NCI-H146 (cell line): ENCODE results near the gene RANBP10.

Experiments used
- DNase-seq: peaks from one replicate; lab custom pipeline; 2025; lab: John Stamatoyannopoulos, UW

RANBP10 gene

DNA sequence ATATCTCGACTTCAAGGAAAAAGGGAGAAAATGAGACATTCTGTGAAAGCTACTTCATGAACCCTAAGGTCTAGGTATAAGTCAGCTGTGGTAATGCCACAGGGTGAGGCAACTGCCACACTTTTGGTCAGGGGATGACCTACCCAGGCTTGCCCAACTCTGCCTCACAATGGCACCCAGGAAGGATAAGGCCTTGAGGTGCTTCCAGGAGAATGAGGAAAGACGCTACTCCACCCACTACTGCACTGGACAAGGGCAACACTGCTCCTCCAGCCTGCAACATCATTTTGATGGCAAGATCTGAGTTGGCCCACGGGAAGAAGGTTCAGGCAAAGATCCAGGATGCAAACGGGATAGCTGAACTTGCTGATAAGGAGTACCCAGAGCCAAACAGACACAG lies 65.2 kb downstream of the RANBP10 start:
- no peak for DNase-seq

DNA sequence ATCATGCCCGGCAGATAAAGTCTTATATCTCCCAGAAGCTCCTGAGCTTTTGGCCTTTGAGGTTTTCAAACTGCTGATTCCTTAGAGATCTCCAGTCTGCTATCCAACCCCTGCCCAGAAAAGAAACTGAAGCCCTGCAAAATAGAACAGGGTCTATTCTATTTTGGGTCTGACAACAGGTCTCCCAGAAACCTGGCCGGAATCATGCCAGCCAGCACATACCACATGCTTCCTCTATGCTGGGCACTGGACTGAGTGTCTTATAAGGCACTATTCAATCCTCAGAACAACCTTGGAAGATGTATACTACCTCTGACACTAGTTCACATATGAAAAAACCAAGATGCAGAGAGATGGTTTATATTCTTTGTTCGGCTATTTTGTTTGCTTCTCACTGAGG lies 66.0 kb downstream of the RANBP10 start:
- DNase-seq, result no peak

DNA sequence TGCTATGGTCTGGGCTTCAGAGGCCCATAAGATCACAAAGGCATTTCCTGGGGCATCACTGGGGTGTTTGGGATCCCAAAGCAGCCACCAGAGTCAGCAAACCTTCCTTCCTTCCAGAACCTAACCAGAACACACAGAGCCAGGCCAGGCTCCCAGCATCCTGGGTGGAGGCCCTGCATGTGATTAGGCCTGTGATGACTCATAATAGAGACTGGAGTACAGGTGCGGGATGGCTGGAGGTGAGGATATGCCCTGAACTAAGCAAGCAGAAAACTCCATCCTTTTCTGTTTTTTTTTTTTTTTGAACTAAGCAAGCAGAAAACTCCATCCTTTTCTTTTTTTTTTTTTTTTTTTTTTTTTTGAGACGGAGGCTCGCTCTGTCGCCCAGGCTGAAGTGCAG lies 69.5 kb downstream of the RANBP10 start:
- no peak for DNase-seq

DNA sequence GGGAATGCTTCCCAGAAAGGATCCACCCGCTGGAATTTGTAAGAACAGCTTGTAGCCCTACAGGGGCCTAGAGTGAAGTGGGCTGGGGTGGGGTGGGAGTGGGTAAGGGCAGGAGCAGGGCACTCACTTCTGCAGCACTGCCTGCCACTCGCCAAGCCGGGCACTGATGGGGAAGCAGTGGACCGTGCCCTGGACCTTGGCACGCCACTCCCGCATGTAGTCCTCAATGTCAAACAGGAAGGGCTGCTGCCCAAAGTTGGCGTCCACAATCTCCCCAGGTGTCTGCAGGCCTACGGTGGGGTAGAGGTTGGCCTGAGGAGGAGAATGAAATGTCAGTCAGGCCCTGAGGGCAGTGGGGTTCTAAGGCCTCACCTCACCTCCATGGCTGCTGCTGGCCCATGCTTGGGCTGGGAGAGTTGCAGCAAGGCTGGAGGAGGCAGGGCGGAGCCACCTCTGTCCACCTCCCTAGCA lies 71.6 kb downstream of the RANBP10 start:
- no peak for DNase-seq

DNA sequence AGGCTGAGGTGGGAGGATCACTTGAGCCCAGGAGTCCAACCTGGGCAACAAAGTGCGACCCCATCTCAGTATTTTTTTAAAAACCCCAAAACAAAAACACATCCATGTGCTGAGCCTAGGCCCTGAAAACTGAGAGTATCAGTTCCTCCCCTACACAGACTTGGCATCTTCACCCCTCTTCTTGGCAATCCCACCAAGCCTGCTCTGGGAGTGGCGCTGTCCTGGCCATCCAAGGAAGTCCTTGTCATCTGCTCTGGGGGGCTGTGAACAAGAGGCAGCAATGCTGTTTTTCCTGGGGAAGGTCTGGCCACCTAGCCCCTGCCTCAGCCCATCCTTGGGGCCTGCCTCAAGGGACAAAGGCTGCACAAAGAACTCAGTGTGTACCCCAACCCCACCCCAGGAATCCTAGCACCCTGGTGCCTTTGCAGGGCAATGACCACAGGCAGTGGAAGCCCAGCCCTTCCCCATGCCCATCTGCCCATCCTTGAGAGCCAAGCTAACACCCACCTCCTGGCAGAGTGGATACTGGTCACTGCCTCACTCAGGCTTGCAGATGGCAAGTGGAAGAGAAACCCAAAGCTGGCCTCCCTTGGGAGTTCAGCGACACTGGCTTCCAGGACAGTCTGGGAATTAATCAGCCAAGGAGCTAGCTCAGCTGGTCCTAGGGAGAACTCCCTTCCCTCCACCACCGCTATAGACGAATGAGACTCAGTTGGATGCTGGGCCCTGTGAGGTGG lies 72.5 kb downstream of the RANBP10 start:
- DNase-seq, result no peak

DNA sequence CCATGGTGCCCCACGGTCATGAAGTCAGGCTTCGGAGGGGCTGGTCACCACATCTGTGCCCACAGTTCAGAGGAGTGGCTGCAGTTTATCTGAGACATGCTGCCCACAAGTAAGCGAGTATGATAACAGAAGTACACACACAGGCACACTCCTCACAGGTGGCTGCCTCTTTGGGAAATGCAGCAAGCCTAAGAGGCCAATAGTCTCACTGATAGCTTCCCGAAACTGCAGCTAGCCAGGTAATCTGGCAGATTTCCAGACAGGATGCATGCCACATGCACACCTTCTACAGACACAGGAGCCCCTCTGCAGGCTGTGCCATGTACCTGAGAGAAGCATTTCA lies 74.6 kb downstream of the RANBP10 start:
- DNase-seq, result no peak

DNA sequence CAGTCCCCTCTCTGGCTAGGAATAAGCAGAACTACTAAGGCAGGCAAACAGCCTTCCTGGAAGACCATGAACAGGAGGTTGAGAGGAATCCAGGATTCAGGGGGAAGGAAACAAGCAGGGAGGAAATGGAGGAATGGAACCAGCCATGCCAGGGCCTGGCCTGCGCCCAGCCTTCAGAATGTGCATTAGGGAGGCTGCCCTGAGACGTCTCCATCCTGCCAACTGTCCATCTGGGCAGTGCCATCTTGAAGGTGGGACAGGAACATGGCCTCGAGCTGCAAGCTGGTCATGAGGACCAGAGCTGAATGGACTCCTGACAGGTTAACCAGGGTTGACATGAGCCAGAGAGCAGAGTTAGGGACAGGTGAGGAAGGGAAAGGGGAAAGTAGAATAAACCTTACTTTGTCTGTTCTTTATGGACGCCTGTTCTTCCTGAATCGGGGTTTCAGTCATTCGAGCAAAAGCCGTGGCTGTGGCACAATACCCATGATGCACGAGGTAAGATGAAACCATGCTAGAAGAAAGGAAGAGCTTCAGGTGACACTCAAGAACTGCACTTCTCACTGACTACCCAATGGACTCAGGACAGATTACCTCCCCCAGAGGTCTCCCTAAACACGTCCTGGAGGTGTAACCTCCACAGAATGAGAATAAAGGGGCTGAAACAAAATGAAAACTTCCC lies 75.1 kb downstream of the RANBP10 start:
- DNase-seq, result no peak

DNA sequence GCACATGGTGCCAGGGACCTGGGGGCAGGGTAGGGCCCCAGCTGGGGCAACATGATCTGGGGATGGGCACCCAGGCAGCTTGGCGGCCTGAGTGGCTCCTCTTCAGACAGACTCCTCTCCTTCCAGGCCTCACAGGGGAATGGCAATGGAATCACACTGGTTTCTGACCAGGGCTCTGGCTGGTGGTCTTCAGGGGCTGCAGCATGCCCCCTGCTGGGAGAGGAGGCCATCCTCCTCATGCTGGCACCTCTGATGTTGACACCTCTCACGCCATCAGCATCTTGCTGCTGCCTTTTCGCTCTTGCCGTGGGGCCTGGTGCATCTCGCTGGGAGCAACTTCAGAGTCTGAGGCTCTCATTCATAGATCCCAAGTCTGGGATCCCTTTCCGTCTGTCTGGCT lies 76.0 kb downstream of the RANBP10 start:
- no peak for DNase-seq

DNA sequence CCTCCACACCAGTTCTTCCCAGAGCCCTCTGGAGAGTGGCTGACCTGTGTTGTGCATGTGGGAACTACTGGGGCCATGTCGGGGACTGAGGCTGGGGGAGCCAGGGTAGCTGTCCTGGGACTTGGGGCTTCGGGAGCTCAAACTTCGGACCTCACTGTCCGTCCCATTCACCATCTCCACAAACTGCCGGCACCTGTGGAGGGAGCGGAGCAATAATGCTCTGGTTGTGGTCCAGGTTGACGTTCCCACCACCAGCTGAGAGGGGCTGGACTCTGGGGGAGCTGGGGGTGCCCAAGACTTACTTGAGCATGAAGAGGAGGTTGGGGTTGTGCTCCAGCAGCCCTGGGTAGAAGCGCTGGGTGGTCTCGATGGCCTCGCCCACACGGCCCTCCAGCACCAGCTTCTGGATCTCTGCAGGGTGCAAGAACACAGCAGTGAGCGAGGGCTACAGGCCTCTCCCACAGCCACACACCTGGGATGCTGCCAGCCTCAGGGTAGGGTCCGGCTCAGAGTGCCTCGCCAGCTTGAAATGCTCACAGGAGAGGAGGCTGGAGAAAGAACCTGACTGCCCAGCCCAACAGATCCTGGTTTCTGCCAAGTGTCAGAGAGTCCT lies 76.6 kb downstream of the RANBP10 start:
- no peak for DNase-seq

DNA sequence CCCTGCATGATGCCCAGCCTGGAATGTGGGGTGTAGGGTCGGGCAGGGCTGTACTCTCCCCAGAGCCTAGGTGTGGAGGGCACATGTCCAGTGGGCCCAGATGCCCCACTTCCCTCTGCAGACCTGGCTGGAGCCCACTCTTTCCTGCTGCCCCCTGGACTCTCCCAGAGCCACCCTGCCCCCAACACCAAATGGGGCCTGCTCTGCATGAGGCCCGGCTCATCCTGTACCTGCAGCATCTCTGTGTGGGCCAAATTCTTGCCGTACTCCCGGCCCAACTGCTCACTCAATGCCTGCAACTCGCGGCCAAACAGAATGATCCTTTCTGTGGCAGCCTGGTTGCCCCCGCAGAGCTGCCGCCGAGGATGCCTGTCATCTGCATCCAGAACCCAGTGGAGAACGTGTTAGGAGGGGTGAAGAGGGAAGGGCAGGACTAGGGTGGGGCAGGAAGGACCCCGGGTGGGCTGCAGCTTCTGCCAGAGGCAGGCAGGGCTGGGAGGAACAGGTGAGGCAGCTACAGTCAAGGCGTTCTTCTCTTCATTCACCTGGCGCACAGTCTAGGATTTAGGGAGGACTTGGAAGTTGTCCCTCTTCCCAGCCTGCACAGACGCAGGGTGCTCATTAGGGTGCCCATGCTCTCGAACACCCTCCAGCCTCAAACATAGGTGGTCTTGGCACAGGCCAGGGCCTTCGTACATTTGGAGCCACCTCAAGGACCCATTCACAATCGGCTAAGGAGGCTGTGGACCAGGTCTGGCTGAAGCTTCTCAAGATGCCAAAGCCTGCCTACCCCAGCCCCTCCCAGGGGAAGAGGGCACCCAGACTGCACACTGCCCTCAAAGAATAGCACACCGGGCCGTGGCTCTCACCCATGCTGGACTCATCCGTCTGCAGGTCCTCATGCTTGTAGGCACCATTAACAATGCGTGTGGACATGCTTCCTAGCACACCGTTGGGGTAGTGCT lies 78.6 kb downstream of the RANBP10 start:
- no peak for DNase-seq

DNA sequence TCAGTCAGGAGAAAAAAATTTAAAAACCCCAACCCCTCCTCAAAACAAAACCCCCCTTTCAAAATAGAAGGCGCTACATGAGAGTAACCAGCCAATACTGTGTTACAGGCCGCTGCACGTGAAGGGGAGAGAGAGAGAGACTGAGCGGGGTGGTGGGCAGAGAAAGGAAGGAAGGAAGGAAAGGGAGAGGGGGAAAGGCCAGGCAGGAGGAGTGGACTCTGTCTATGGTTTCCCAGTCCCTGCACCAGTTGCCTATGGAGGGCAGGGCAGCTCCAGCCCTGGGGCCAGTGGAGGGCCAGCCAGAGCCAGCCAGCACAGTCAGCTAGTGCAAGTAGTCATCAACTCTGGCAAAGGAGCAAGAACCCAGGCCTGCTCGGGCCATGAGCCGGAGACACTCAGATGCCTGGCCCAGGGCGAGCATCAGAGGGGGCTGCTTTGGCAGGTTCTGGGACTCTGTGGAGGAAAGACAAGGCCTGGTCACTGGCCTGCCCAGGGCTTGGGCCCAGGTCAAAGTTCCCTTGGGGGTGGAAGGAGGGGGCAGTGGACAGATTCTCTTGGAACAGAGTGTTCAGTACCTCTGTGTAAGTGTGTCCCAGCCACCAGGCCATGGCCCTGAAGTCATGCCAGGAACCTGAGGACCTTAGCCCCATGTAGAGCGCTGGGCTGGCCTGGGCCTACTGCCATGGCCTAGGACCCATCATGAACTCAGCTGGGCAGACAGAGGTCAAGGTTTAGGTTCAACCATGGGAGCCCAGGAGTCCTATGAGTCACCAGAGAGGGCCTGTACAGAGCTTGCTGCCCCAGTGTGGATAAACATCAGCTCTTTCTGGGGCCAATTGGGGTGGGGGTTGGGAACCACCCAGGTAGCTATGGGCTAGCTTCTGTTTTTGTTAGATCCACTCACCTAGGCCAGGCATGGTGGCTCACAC lies 80.0 kb downstream of the RANBP10 start:
- DNase-seq, result no peak

DNA sequence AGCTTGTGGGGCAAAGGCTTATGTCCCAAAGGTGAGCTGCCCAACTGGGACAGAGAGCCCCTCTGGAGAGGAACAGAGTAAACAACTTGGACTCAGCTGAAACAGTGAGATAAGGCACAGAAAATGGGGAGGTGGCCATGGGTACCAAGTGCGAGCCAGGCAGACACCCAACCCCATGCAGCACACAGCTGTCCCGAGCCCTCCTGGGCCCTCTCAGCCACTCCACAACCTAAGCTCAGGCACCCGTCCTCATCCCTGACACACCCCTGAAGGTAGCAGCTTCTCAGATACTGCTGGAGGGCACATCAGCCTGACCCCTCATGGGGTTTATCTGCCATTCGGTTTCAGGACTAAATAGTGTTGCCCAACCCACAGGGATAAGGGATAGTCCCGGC lies 82.5 kb downstream of the RANBP10 start:
- no peak for DNase-seq

DNA sequence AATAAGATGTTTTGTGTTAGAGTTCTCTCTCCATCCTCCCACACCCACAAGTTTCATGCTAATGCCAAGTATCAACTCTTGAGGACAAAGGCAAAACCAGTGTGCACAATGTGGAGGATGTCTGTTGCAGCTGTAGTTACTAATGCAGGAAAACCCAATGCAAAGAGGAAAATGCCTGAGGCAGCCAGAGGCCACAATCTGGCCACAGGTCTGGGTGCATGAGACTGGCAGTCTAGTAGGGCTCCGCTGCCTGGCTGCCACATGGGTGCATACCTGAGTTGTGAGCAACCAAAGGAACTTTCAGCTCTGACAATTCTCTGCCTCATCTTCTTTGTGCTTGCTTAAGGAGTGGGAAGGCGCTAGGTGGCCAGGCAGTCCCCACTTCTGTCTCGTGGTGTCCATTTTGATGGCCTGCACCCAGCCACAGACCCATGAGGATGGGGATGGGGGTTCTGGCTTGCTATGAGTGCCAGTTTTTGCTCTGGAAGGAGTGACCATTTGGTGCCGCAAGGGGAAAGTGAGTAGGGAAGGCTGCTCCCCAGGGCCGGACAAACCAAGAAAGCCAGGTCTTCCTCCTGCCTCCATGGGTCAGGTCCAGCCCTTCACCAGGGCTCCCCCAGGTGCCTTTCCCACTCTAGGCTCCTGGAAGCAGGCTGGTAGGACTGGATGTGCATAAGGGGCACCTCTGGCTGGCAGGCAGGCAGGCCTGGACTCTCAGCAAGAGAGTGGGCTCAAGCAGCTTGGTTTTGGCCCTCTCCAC lies 83.0 kb downstream of the RANBP10 start:
- DNase-seq, result no peak

DNA sequence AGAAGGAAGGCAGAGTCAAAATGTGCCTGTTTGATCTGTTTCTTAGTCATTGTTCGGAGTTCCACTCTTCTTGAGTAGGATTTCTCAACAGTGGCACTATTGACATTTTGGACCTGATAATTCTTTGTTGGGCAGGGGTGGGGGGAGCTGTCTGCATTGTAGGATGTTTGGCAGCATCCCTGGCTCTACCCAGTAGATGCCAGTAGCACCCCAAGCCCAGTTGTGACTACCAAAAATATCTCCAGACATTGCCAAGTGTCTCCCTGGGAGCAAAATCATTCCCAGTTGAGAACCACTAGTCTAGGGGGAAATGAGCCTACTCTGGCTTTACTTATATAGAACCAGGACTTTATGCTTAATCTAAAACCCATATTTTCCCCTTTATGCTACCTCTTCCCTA lies 86.1 kb downstream of the RANBP10 start:
- no peak for DNase-seq

DNA sequence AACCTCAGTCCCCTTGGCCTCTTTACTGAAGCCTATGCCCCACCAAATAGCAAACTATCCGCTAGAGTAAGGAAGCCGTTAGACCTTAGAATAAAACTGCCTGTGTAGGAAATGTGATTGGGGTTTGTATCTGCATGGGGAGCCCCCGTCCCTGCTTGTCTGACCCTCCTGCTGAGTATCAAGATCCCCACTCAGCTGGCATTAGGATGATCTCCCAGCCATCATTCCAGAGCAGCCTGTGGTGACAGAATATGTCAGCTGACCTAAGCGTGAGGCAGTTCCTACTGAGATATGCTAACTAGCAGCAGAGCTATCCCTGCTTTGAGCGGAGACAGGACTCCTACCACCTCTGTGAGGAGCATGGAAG lies 86.6 kb downstream of the RANBP10 start:
- peak; percentile 26 for DNase-seq

DNA sequence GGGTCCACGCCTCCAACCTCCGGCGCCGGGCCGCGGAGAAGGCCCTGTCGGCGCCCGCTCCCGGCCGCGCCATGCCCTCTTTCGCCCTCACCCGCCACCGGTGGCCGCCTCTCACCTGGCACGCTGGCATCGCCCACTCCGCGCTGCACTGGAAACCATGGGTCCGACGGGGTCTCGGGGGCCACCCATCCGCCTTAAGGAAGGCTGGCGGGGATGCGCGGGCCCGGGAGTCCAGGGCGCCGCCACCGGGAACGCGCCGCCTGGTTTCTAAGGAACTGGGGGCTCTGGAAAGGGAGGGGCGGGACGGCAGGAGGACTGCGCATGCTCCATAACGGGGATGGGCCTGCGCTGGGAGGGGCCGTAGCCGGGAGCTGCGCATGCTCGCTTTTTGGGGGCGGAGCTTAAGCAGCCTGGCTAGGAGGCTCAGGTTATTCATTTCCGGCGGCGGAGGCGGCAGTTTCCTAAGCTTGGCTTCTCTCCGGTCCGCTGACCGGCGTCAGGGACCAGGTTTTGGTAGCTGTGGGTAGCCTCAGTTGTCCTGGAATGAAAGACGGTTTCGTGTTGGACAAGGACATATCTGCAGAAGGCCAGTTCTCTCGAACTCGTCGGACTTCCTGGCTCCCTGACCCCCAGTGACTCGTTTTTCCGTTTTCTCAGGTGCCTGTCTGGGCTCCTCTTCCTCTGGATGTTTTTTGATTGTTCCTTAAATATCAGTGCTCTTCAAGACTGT lies 87.1 kb downstream of the RANBP10 start, which contains the start of gene GFOD2:
GFOD2 (minus strand) TSS at position 269 of the 730 bp plus-strand sequence. CDS start 33,601 bp downstream, outside the sequence.
- DNase-seq, result peak; percentile 88

DNA sequence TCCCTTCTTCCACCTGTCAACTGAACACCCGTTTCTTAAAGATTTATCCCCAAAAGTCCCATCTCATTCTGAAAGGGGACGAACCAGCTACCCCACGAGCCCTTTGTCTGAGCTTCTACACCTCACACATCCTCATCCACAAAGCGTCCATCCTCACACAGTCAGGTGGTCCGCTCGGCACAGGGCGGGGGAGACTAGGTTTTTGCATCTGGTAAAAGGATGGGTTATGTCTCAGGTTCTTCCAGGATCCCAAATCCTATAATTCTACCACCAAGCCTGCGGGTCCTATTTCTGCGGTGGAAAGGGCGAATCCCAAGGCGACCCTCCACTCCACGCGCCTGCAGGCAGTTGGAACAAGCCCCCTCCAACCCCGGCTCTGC lies 87.7 kb downstream of the RANBP10 start:
- DNase-seq, result peak; percentile 31

DNA sequence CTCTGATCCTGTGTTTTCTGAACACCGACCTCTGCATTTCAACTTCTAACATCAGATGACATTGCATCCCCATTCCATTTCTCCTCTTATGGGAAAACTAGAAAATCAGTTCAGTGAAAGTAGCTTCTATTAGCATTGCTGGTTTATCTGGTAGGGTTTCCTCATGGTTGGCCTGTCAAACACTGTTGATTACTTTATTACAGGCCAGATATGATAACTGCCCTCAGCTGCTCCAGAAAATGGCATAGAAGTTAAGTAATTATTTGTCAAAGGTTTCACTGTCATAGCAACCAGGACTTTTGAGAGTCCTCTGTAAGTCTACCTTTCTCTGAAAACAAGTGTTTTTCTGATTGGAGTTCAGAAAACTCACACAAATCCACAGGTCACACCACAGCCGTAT lies 90.3 kb downstream of the RANBP10 start:
- no peak for DNase-seq

DNA sequence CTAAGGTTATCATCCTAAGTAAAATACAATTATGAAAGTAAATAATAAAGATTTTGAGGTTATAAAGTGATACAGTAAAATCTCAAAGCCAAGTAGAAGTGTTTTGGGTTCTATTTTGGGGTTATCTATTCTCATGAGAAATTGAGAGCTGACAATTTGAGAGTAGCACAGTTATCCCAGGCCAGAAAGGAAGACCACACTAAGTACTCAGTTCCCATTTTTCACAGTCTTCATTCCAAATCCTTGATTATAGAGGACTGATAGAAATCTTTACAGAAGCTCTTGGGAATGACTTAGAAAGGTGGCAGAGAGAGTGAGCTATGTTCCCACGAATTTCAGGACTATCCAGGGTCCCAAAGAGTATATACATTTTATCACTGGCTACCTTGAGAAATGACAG lies 91.8 kb downstream of the RANBP10 start:
- no peak for DNase-seq
